ENCODE results near the gene PSG3.
"Not testable (repeated sequence)": the region's sequence is repeated elsewhere in the genome, so short reads cannot be mapped to it uniquely, and the experiment has no call there.

The PSG3 gene

GRCh38 chr19:42758667-42759066 is 18.4 kb upstream of the PSG3 start:
- H3K27ac ChIP-seq: not testable (repeated sequence)
- TF ChIP-seq CTCF (conservative IDR thresholded peaks at IDR 0.05): peak; percentile 75

- H3K27ac ChIP-seq: not testable (repeated sequence)
Measured at GRCh38 chr19:42752246-42752645, 12.0 kb upstream of the PSG3 start.

GRCh38 chr19:42741726-42742607 is 1.7 kb upstream of the PSG3 start:
- peak; percentile 89 for TF ChIP-seq CTCF (conservative IDR thresholded peaks at IDR 0.05)
- not testable (repeated sequence) for H3K27ac ChIP-seq

GRCh38 chr19:42737581-42738011 is 2.7 kb downstream of the PSG3 start:
- H3K27ac ChIP-seq: not testable (repeated sequence)

GRCh38 chr19:42728341-42728740 is 11.9 kb downstream of the PSG3 start:
- H3K27ac ChIP-seq: not testable (repeated sequence)

GRCh38 chr19:42714000-42714399 is 26.3 kb downstream of the PSG3 start:
- H3K27ac ChIP-seq: not testable (repeated sequence)

GRCh38 chr19:42712753-42713152 is 27.5 kb downstream of the PSG3 start:
- not testable (repeated sequence) for H3K27ac ChIP-seq

GRCh38 chr19:42710986-42711385 is 29.3 kb downstream of the PSG3 start:
- H3K27ac ChIP-seq: not testable (repeated sequence)

- TF ChIP-seq CTCF (conservative IDR thresholded peaks at IDR 0.05): no peak
Measured at GRCh38 chr19:42697884-42698283, 42.4 kb downstream of the PSG3 start.

GRCh38 chr19:42695811-42696503 is 44.3 kb downstream of the PSG3 start:
- H3K27ac ChIP-seq: no peak overlapping the region
- TF ChIP-seq CTCF (conservative IDR thresholded peaks at IDR 0.05): no peak

More at GRCh38 chr19:42697884-42698283, 42.4 kb downstream of the PSG3 start:
- H3K27ac ChIP-seq: no peak overlapping the region

Data from VCaP (cell line).